GM23338 (cell line): ENCODE results near the gene CBFA2T3.

Experiments
- CREB1 ChIP-seq: fragments of 250-450 bp; sonication (Bioruptor Pico); IDR thresholded peaks from 2 replicates; pipeline ENCODE4 v1.5.0; 2020; ENCODE audit warnings: low read depth, mild to moderate bottlenecking, moderate library complexity
- EZH2 ChIP-seq: fragments of 200-600 bp; sonication (generic); IDR thresholded peaks from one replicate; pipeline ENCODE4 v1.8.0; 2017; ENCODE audit warnings: antibody characterized with exemption, mild to moderate bottlenecking, low read depth; ENCODE audit not compliant: unreplicated experiment
- EZH2phosphoT487 ChIP-seq: fragments of 200-600 bp; sonication (generic); IDR thresholded peaks from one replicate; pipeline ENCODE4 v1.8.1; 2018; ENCODE audit warnings: antibody characterized with exemption; ENCODE audit not compliant: unreplicated experiment
- JUNB ChIP-seq: IDR thresholded peaks from one replicate; pipeline ENCODE4 v1.6.1; 2016; ENCODE audit warnings: antibody characterized with exemption; ENCODE audit not compliant: unreplicated experiment
- NANOG ChIP-seq: IDR thresholded peaks from 2 replicates; pipeline ENCODE4 v1.6.1; 2016; ENCODE audit warnings: antibody characterized with exemption, borderline replicate concordance
- POLR2AphosphoS5 ChIP-seq: IDR thresholded peaks from 2 replicates; pipeline ENCODE4 v1.6.1; 2016; ENCODE audit warnings: antibody characterized with exemption, low read depth
- ZNF114 ChIP-seq: fragments of 250-450 bp; sonication (Bioruptor Pico); IDR thresholded peaks from 2 replicates; pipeline ENCODE4 v1.5.0; 2020; ENCODE audit warnings: mild to moderate bottlenecking, moderate library complexity
- ZNF331 ChIP-seq: fragments of 250-450 bp; sonication (Bioruptor Pico); IDR thresholded peaks from 2 replicates; pipeline ENCODE4 v1.5.0; 2020; ENCODE audit warnings: low read depth, mild to moderate bottlenecking, moderate library complexity
- TF ChIP-seq, protein P1 (sequence below), 2 experiments: fragments of 200-600 bp in 1 of 2; sonication (generic) in 1 of 2; conservative IDR thresholded peaks; 2 replicates each; pipeline versions ENCODE4 v1.5.1 to v1.6.1; 2016 to 2017; ENCODE audit warnings: antibody characterized with exemption in 2 of 2, low read depth in 2 of 2, mild to moderate bottlenecking in 2 of 2, moderate library complexity in 1 of 2
- TF ChIP-seq, protein P2 (sequence below): IDR thresholded peaks from one replicate; pipeline ENCODE4 v1.6.1; 2018; ENCODE audit warnings: antibody characterized with exemption; ENCODE audit not compliant: unreplicated experiment

DNA sequence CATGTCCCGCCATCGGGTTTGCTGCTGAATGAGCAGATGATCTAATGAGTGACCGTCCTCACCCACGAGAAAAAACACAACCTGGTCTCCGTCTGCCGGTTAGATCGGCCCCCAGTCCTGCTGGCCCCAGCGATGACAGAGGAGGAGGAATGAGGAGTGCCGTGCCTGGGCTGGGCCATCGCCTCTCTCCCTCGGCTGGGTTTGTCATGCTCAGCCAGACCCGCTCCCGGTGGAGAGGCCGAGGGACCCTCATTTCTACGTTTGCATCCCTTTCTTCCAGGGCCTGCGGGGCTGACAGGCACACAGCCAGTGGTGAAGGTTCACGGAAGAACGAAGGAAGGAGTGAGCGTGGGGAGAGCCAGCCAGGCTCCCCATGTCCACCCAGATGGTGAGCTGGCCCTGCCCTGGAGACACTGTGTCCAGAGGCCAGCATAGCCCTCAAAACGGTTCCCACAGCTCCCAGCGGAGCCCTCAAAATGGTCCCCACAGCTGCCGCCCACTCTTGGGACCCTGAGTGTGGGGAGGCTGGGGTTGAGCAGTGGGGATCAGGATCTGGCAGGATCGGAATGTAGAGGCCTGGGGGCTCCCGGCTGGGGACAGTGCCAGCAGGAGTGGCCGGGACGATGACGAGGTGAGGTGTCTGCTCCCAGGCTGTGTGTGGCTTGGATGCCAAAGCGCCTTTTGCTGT, 23.9 kb downstream of the CBFA2T3 start:
- TF ChIP-seq EZH2phosphoT487 (no peak), NANOG (no peak), JUNB (no peak), CREB1 (CRISPR knock-in tag) (no peak), ZNF114 (no peak), POLR2AphosphoS5 (no peak), EZH2 (no peak), ZNF331 (CRISPR knock-in tag) (no peak)
- TF ChIP-seq, protein P1, sequence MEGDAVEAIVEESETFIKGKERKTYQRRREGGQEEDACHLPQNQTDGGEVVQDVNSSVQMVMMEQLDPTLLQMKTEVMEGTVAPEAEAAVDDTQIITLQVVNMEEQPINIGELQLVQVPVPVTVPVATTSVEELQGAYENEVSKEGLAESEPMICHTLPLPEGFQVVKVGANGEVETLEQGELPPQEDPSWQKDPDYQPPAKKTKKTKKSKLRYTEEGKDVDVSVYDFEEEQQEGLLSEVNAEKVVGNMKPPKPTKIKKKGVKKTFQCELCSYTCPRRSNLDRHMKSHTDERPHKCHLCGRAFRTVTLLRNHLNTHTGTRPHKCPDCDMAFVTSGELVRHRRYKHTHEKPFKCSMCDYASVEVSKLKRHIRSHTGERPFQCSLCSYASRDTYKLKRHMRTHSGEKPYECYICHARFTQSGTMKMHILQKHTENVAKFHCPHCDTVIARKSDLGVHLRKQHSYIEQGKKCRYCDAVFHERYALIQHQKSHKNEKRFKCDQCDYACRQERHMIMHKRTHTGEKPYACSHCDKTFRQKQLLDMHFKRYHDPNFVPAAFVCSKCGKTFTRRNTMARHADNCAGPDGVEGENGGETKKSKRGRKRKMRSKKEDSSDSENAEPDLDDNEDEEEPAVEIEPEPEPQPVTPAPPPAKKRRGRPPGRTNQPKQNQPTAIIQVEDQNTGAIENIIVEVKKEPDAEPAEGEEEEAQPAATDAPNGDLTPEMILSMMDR (conservative IDR thresholded peaks at IDR 0.05; ENCODE audit: low read depth in 2 of 2): no peak
- TF ChIP-seq, protein P2, sequence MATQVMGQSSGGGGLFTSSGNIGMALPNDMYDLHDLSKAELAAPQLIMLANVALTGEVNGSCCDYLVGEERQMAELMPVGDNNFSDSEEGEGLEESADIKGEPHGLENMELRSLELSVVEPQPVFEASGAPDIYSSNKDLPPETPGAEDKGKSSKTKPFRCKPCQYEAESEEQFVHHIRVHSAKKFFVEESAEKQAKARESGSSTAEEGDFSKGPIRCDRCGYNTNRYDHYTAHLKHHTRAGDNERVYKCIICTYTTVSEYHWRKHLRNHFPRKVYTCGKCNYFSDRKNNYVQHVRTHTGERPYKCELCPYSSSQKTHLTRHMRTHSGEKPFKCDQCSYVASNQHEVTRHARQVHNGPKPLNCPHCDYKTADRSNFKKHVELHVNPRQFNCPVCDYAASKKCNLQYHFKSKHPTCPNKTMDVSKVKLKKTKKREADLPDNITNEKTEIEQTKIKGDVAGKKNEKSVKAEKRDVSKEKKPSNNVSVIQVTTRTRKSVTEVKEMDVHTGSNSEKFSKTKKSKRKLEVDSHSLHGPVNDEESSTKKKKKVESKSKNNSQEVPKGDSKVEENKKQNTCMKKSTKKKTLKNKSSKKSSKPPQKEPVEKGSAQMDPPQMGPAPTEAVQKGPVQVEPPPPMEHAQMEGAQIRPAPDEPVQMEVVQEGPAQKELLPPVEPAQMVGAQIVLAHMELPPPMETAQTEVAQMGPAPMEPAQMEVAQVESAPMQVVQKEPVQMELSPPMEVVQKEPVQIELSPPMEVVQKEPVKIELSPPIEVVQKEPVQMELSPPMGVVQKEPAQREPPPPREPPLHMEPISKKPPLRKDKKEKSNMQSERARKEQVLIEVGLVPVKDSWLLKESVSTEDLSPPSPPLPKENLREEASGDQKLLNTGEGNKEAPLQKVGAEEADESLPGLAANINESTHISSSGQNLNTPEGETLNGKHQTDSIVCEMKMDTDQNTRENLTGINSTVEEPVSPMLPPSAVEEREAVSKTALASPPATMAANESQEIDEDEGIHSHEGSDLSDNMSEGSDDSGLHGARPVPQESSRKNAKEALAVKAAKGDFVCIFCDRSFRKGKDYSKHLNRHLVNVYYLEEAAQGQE: no peak
